IMR-90 (cell line): Measurements from ENCODE around the gene PBX4. TPM values are rescaled to one million over a fixed set of nuclear protein-coding genes. Genes with fewer than 3 reads are reported as not detected.

ENCODE experiments used
- ATAC-seq: fragments of 200-7000 bp; cut with Tn5 transposase; 2 replicates; pipeline ENCODE4 v1.9.1; 2020; ENCODE audit warnings: low read depth, mild to moderate bottlenecking, moderate library complexity
- BruUV-seq: library from RNA; stranded (reverse); fragments of 400-500 nt; replicated peaks from 2 replicates; lab custom pipeline; 2021; lab: Mats Ljungman, UMichigan
- CTCF ChIA-PET: fragments of 300-600 bp; formaldehyde crosslinking; extraction: SDS; loops from one replicate; lab custom pipeline; 2021; ENCODE audit warnings: antibody characterized with exemption; lab: Yijun Ruan, JAX
- POLR2A ChIA-PET: fragments of 300-600 bp; sonication (Branson Sonifier 250); formaldehyde crosslinking; loops from one replicate; lab custom pipeline; 2022; ENCODE audit warnings: antibody characterized with exemption; ENCODE audit not compliant: unreplicated experiment; lab: Charles Lee
- DNase-seq: peaks from one replicate; pipeline ENCODE4 v3.0.0; 2013
- H2AFZ ChIP-seq: replicated peaks from 2 replicates; pipeline ENCODE3; 2013; ENCODE audit warnings: low read length, mild to moderate bottlenecking; ENCODE audit not compliant: poor library complexity
- H2AK5ac ChIP-seq: 2 replicates; pipeline ENCODE4 v1.6.1; 2013; ENCODE audit warnings: low read depth, low read length, inconsistent platforms
- H2AK9ac ChIP-seq: replicated peaks from 2 replicates; pipeline ENCODE3; 2013; ENCODE audit warnings: mild to moderate bottlenecking, low read depth, low read length, moderate library complexity; ENCODE audit not compliant: poor library complexity
- H2BK120ac ChIP-seq: 2 replicates; pipeline ENCODE4 v1.6.1; 2013; ENCODE audit warnings: low read depth, low read length, inconsistent platforms
- H2BK15ac ChIP-seq: 3 replicates; pipeline ENCODE4 v1.6.1; 2013; ENCODE audit warnings: low read depth, low read length, inconsistent platforms
- H2BK20ac ChIP-seq: 2 replicates; pipeline ENCODE4 v1.6.1; 2013; ENCODE audit warnings: low read depth, mild to moderate bottlenecking, inconsistent platforms, low read length, moderate library complexity
- H2BK5ac ChIP-seq: 2 replicates; pipeline ENCODE4 v1.6.1; 2013; ENCODE audit warnings: mild to moderate bottlenecking, low read depth, low read length, inconsistent platforms; ENCODE audit not compliant: poor library complexity, severe bottlenecking
- H3K14ac ChIP-seq: replicated peaks from 2 replicates; pipeline ENCODE4 v1.6.1; 2013; ENCODE audit warnings: low read depth, low read length, inconsistent platforms
- H3K18ac ChIP-seq: 2 replicates; pipeline ENCODE4 v1.6.1; 2013; ENCODE audit warnings: low read depth, low read length, control low read depth
- H3K23ac ChIP-seq: 2 replicates; pipeline ENCODE4 v1.6.1; 2013; ENCODE audit warnings: low read depth, low read length, inconsistent platforms
- H3K27ac ChIP-seq: 2 replicates; pipeline ENCODE4 v1.5.1; 2013; ENCODE audit warnings: mild to moderate bottlenecking, control low read depth, low read length; ENCODE audit not compliant: insufficient read depth
- H3K27me3 ChIP-seq: 2 replicates; pipeline ENCODE4 v1.6.1; 2013; ENCODE audit warnings: low read length; ENCODE audit not compliant: control insufficient read depth, insufficient read depth
- H3K36me3 ChIP-seq: 2 replicates; pipeline ENCODE4 v1.6.1; 2013; ENCODE audit warnings: low read length, mixed read lengths; ENCODE audit not compliant: control insufficient read depth, insufficient read depth
- H3K4ac ChIP-seq: 2 replicates; pipeline ENCODE4 v1.6.1; 2013; ENCODE audit warnings: low read depth, low read length, inconsistent platforms
- H3K4me1 ChIP-seq: 2 replicates; pipeline ENCODE4 v1.6.1; 2013; ENCODE audit warnings: low read length, mixed read lengths; ENCODE audit not compliant: control insufficient read depth, insufficient read depth
- H3K4me2 ChIP-seq: 2 replicates; pipeline ENCODE4 v1.6.1; 2013; ENCODE audit warnings: low read depth, mild to moderate bottlenecking, control low read depth, low read length, moderate library complexity
- H3K4me3 ChIP-seq: 2 replicates; pipeline ENCODE4 v1.5.1; 2013; ENCODE audit warnings: low read depth, mild to moderate bottlenecking, control low read depth, low read length, moderate library complexity; ENCODE audit not compliant: insufficient read depth
- H3K56ac ChIP-seq: 2 replicates; pipeline ENCODE4 v1.6.1; 2013; ENCODE audit warnings: low read length, inconsistent platforms; ENCODE audit not compliant: insufficient read depth; ENCODE audit errors: extremely low read depth
- H3K79me1 ChIP-seq, 2 experiments: 2 replicates each; pipeline ENCODE4 v1.6.1; 2013; ENCODE audit warnings: low read length in 2 of 2, inconsistent platforms in 1 of 2, low read depth in 1 of 2
- H3K9ac ChIP-seq: 2 replicates; pipeline ENCODE4 v1.6.1; 2013; ENCODE audit warnings: low read depth, low read length, control low read depth
- H3K9me1 ChIP-seq: 2 replicates; pipeline ENCODE4 v1.6.1; 2013; ENCODE audit warnings: low read length, inconsistent platforms; ENCODE audit not compliant: insufficient read depth
- H3K9me3 ChIP-seq: 2 replicates; pipeline ENCODE4 v1.6.1; 2013; ENCODE audit warnings: low read length; ENCODE audit not compliant: control insufficient read depth, insufficient read depth
- H4K20me1 ChIP-seq: 2 replicates; pipeline ENCODE4 v1.6.1; 2013; ENCODE audit warnings: low read length, inconsistent platforms; ENCODE audit not compliant: insufficient read depth
- H4K5ac ChIP-seq: 2 replicates; pipeline ENCODE4 v1.6.1; 2013; ENCODE audit warnings: mild to moderate bottlenecking, low read depth, low read length, control low read depth
- H4K8ac ChIP-seq, 2 experiments: 2 replicates each; pipeline ENCODE4 v1.6.1; 2013; ENCODE audit warnings: low read depth in 2 of 2, low read length in 2 of 2, control low read depth in 1 of 2, inconsistent platforms in 1 of 2
- H4K91ac ChIP-seq: 2 replicates; pipeline ENCODE4 v1.6.1; 2013; ENCODE audit warnings: low read depth, low read length, inconsistent platforms; ENCODE audit not compliant: insufficient read depth
- BHLHE40 ChIP-seq: fragments of 150-350 bp; IDR thresholded peaks from 2 replicates; pipeline ENCODE4 v1.6.1; 2016; ENCODE audit warnings: mild to moderate bottlenecking, low read depth, low read length
- CEBPB ChIP-seq: IDR thresholded peaks from 2 replicates; pipeline ENCODE4 v1.6.1; 2012; ENCODE audit warnings: low read depth, low read length, improper control_type of control experiment
- CHD1 ChIP-seq: IDR thresholded peaks from 2 replicates; pipeline ENCODE4 v1.6.1; 2012; ENCODE audit warnings: low read depth, low read length, improper control_type of control experiment
- FOS ChIP-seq: fragments of 150-350 bp; IDR thresholded peaks from 2 replicates; pipeline ENCODE4 v1.6.1; 2016; ENCODE audit warnings: low read depth, low read length
- MAFK ChIP-seq: IDR thresholded peaks from 2 replicates; pipeline ENCODE4 v1.6.1; 2012; ENCODE audit warnings: low read depth, low read length, improper control_type of control experiment
- MAZ ChIP-seq: IDR thresholded peaks from 2 replicates; pipeline ENCODE4 v1.6.1; 2012; ENCODE audit warnings: low read depth, mild to moderate bottlenecking, low read length, improper control_type of control experiment, moderate library complexity, borderline replicate concordance
- MXI1 ChIP-seq: IDR thresholded peaks from 2 replicates; pipeline ENCODE4 v1.6.1; 2012; ENCODE audit warnings: low read depth, mild to moderate bottlenecking, low read length, moderate library complexity, borderline replicate concordance
- NFE2L2 ChIP-seq: fragments of 150-350 bp; IDR thresholded peaks from 2 replicates; pipeline ENCODE4 v1.6.1; 2016; ENCODE audit warnings: low read depth, mild to moderate bottlenecking, low read length
- POLR2A ChIP-seq: IDR thresholded peaks from 2 replicates; pipeline ENCODE4 v1.6.1; 2012; ENCODE audit warnings: mild to moderate bottlenecking, low read depth, low read length
- RAD21 ChIP-seq: IDR thresholded peaks from 2 replicates; pipeline ENCODE4 v1.6.1; 2012; ENCODE audit warnings: low read length, improper control_type of control experiment
- RCOR1 ChIP-seq: IDR thresholded peaks from 2 replicates; pipeline ENCODE4 v1.6.1; 2012; ENCODE audit warnings: mild to moderate bottlenecking, low read length, improper control_type of control experiment; ENCODE audit not compliant: insufficient replicate concordance
- RFX5 ChIP-seq: IDR thresholded peaks from 2 replicates; pipeline ENCODE4 v1.8.0; 2012; ENCODE audit warnings: low read depth, mild to moderate bottlenecking, low read length, moderate library complexity
- SMC3 ChIP-seq: fragments of 150-350 bp; IDR thresholded peaks from 2 replicates; pipeline ENCODE4 v1.6.1; 2016; ENCODE audit warnings: low read depth, mild to moderate bottlenecking, antibody characterized with exemption, low read length, moderate library complexity
- WGBS, 2 experiments: methylation state at CpG; one replicate each; pipeline versions ENCODE4 v1.1.5 to v1.1.7; 2013; ENCODE audit warnings: missing lambda C conversion rate in 2 of 2; ENCODE audit not compliant: insufficient read length in 1 of 2; ENCODE audit errors: extremely low coverage in 2 of 2; 5-methylcytosine and 5-hydroxymethylcytosine counted together
- dilution Hi-C: fragments of 300-500 bp; cut with HindIII; formaldehyde crosslinking; loops from one replicate; pipeline ENCODE4 v1.14.3; 2018; ENCODE audit warnings: low sequenced_read_pairs; ENCODE audit not compliant: unreplicated experiment
- in situ Hi-C: fragments of 300-500 bp; cut with MboI; formaldehyde crosslinking; loops from 3 replicates; pipeline ENCODE4 v1.14.3; 2019; ENCODE audit warnings: low sequenced_read_pairs, inconsistent platforms, mixed read lengths
- intact Hi-C: fragments of 100-400 bp; cut with micrococcal nuclease; formaldehyde crosslinking; loops from 2 replicates; pipeline ENCODE4 v1.10.0; 2022
- polyA plus RNA-seq, 3 experiments: library from polyadenylated mRNA; depleted of rRNA; stranded (reverse); fragments of >200 nt; gene quantifications; 2 replicates each; pipeline ENCODE4 v1.2.3, GENCODE V29; 2012; ENCODE audit warnings: low replicate concordance in 1 of 3
- total RNA-seq: library from RNA; depleted of rRNA; stranded (reverse); fragments of >200 nt; gene quantifications from 2 replicates; pipeline ENCODE4 v1.2.3, GENCODE V29; 2012
- TF ChIP-seq, protein P1 (sequence below): fragments of 150-350 bp; IDR thresholded peaks from 2 replicates; pipeline ENCODE4 v1.6.1; 2016; ENCODE audit warnings: low read depth, mild to moderate bottlenecking, low read length, moderate library complexity, borderline replicate concordance
- TF ChIP-seq, protein P2 (sequence below): fragments of 150-350 bp; IDR thresholded peaks from 2 replicates; pipeline ENCODE4 v1.6.1; 2017; ENCODE audit warnings: mild to moderate bottlenecking, antibody characterized with exemption, low read length, low read depth
- TF ChIP-seq, protein P3 (sequence below): conservative IDR thresholded peaks from 2 replicates; pipeline ENCODE4 v1.5.1; 2012; ENCODE audit warnings: mild to moderate bottlenecking, low read depth, low read length, improper control_type of control experiment

PBX4 gene
- total and polyA plus RNA-seq, 2 of the 4 experiments (the other 2 are of a cell fraction): 0.90 to 2.9 TPM

DNA sequence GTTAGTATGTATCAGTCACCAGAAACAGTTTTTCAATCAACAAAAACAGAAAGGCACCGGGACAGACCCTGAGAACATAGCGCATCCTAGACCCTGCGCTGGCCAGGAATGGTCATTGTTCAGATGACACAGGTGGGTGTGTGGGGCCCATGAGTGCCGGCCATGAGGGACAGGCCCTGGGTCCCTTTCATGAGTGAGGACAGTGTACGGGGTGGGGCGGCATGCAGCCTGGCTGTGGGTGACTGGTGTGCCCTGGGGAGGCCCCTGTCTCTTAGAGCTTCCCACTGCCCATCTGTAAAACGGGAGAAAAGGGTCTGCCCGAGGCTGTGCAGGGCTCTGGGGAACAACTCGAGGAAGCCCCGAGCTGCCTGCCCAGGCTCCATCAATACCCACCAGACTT, 25.8 kb downstream of the PBX4 start:
- Histone ChIP-seq H3K9ac (no peak overlapping the region), H2AK5ac (peak overlapping the region; percentile 82; the same call in 1 of the 2 replicates), H2BK120ac (peak overlapping the region; percentile 95), H3K56ac (no peak overlapping the region), H4K8ac (no peak overlapping the region; a peak in 1 of 4 replicates), H4K5ac (no peak overlapping the region), H2BK20ac (peak overlapping the region; percentile 92), H3K4me3 (no peak overlapping the region), H3K9me3 (no peaks in the 10 kb centered on the region), H3K4ac (peak overlapping the region; percentile 98), H2BK5ac (no peak overlapping the region), H3K9me1 (peaks cover 24% of the 10 kb centered on the region), H3K4me1 (peaks cover 19% of the 10 kb centered on the region), H3K27ac (no peak overlapping the region), H3K18ac (no peak overlapping the region), H3K23ac (no peak overlapping the region), H2AK9ac (no peak overlapping the region), H2AFZ (no peak overlapping the region), H3K79me1 (peaks cover 0 to 13% of the 10 kb centered on the region in 2 experiments; a peak in 2 of 4 replicates), H3K36me3 (no peaks in the 10 kb centered on the region), H3K27me3 (no peaks in the 10 kb centered on the region), H4K91ac (no peak overlapping the region), H2BK15ac (peak overlapping the region; percentile 66; the same call in 1 of the 3 replicates), H3K4me2 (no peak overlapping the region), H3K14ac (no peak overlapping the region; the same call in 1 of the 2 replicates), H4K20me1 (no peaks in the 10 kb centered on the region)
- DNase-seq (no peak), ATAC-seq (no peak)
- intact Hi-C loops: no loop called here
- no TSS peak for BruUV-seq
- dilution Hi-C loops: no loop called here
- WGBS, 2 experiments: 100% methylated on average over 4 of the region's 10 CpGs; no CpG with 5 or more reads in 1 of the 2 experiments
- in situ Hi-C loops: no loop called here
- CTCF ChIA-PET: no interaction called here
- TF ChIP-seq, protein P1, sequence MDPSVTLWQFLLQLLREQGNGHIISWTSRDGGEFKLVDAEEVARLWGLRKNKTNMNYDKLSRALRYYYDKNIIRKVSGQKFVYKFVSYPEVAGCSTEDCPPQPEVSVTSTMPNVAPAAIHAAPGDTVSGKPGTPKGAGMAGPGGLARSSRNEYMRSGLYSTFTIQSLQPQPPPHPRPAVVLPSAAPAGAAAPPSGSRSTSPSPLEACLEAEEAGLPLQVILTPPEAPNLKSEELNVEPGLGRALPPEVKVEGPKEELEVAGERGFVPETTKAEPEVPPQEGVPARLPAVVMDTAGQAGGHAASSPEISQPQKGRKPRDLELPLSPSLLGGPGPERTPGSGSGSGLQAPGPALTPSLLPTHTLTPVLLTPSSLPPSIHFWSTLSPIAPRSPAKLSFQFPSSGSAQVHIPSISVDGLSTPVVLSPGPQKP: no peak
- no peak for TF ChIP-seq POLR2A
- TF ChIP-seq MXI1: no peak
- TF ChIP-seq CEBPB: no peak
- no peak for TF ChIP-seq RCOR1
- TF ChIP-seq CHD1: no peak
- no peak for TF ChIP-seq MAZ
- TF ChIP-seq, protein P2, sequence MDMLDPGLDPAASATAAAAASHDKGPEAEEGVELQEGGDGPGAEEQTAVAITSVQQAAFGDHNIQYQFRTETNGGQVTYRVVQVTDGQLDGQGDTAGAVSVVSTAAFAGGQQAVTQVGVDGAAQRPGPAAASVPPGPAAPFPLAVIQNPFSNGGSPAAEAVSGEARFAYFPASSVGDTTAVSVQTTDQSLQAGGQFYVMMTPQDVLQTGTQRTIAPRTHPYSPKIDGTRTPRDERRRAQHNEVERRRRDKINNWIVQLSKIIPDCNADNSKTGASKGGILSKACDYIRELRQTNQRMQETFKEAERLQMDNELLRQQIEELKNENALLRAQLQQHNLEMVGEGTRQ: no peak
- no peak for TF ChIP-seq BHLHE40
- TF ChIP-seq, protein P3, sequence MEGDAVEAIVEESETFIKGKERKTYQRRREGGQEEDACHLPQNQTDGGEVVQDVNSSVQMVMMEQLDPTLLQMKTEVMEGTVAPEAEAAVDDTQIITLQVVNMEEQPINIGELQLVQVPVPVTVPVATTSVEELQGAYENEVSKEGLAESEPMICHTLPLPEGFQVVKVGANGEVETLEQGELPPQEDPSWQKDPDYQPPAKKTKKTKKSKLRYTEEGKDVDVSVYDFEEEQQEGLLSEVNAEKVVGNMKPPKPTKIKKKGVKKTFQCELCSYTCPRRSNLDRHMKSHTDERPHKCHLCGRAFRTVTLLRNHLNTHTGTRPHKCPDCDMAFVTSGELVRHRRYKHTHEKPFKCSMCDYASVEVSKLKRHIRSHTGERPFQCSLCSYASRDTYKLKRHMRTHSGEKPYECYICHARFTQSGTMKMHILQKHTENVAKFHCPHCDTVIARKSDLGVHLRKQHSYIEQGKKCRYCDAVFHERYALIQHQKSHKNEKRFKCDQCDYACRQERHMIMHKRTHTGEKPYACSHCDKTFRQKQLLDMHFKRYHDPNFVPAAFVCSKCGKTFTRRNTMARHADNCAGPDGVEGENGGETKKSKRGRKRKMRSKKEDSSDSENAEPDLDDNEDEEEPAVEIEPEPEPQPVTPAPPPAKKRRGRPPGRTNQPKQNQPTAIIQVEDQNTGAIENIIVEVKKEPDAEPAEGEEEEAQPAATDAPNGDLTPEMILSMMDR: no peak
- no peak for TF ChIP-seq FOS
- no peak for TF ChIP-seq NFE2L2
- TF ChIP-seq RFX5: no peak
- no peak for TF ChIP-seq RAD21
- no peak for TF ChIP-seq MAFK
- no peak for TF ChIP-seq SMC3
- POLR2A ChIA-PET: no interaction called here
